GM21367 (cell line): Measurements from ENCODE around the gene ZNF282.
"Not testable (repeated sequence)": the region's sequence is repeated elsewhere in the genome, so short reads cannot be mapped to it uniquely, and the experiment has no call there.

Source experiments
- ATAC-seq: cut with Tn5 transposase; IDR thresholded peaks from one replicate; pipeline ENCODE4 v1.9.1; 2021; ENCODE audit not compliant: unreplicated experiment

ZNF282 gene

GRCh38 chr7:149252378-149252777 lies 57.0 kb downstream of the ZNF282 start:
- ATAC-seq = no peak

GRCh38 chr7:149253665-149254064 lies 58.3 kb downstream of the ZNF282 start:
- no peak for ATAC-seq

GRCh38 chr7:149254181-149254858 lies 59.0 kb downstream of the ZNF282 start:
- ATAC-seq = no peak

DNA sequence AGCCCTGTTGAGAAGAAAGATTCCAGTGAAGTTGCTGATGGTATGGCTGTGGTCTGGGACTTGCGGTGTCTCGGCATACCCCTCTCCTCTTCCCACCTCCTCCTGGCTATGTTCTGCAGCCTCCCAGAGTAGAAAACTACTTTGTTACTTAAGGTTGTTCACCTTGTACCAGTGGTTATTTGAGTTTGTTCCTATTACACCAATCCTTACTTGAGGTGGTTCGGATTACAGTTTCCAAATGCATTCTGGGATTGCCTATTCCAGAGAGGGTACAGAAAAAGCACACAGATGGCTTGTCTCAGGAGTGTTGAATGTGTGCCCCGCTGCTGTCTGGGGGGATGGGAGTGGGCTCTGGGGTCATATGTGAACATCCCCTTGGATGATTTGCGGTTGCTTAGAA lies 59.8 kb downstream of the ZNF282 start:
- no peak for ATAC-seq

GRCh38 chr7:149256568-149256967 lies 61.2 kb downstream of the ZNF282 start:
- ATAC-seq = no peak

- ATAC-seq = no peak
Measured at GRCh38 chr7:149257146-149257545, 61.8 kb downstream of the ZNF282 start.

GRCh38 chr7:149261316-149261828 lies 66.0 kb downstream of the ZNF282 start:
- no peak for ATAC-seq

GRCh38 chr7:149261829-149262617 lies 66.7 kb downstream of the ZNF282 start, which contains the start of gene ZNF783:
Gene ZNF783 (plus strand): TSS chr7:149262196. CDS start chr7:149262334, 138 bp downstream.
- ATAC-seq = peak; percentile 81

GRCh38 chr7:149266451-149266850 lies 71.1 kb downstream of the ZNF282 start:
- ATAC-seq = no peak

DNA sequence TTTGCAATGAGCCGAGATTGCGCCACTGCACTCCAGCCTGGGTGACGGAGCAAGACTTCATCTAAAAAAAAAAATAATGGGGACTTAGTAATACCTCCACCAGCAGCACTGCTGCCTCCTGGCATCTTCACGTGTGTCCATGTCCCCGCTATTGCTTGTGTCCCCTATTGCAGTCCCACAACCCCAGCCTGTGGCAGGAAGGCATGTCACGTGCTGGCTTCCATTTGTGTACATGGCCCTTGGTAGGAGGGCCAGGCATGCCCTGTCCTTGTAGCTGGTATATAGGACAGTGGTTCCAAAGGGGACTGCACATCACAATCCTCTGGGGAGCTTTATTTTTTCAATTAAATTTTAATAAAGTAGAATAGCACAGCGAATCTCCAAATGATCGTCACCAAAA lies 72.4 kb downstream of the ZNF282 start:
- ATAC-seq = no peak

DNA sequence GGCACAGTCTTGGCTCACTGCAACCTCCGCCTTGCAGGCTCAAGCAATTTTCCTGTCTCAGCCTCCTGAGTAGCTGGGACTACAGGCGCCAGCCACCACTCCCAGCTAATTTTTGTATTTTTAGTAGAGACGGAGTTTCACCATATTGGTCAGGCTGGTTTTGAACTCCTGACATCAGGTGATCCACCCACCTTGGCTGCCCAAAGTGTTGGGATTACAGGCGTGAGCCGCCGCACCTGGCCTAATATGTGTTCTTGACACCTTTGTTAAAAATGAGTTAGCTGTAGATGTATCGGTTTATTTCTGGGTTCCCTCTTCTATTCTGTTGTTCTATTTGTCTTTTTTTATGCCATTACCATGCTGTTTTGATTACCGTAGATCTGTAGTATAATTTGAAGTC lies 79.1 kb downstream of the ZNF282 start:
- ATAC-seq = not testable (repeated sequence)
